ENCODE results near the gene MORN1.

The MORN1 gene

GRCh38 chr1:2384941-2385481 lies 6.3 kb downstream of the MORN1 start:
- DNase-seq, result no peak

GRCh38 chr1:2384130-2384860 lies 7.1 kb downstream of the MORN1 start:
- DNase-seq, result no peak

GRCh38 chr1:2383576-2383975 lies 7.8 kb downstream of the MORN1 start:
- DNase-seq, result no peak

GRCh38 chr1:2382621-2383361 lies 8.6 kb downstream of the MORN1 start:
- no peak for DNase-seq

GRCh38 chr1:2381741-2382620 lies 9.4 kb downstream of the MORN1 start:
- peak; percentile 9 to 56 for DNase-seq

- no peak for DNase-seq
Measured at GRCh38 chr1:2380816-2381591, 10.3 kb downstream of the MORN1 start.

- no peak for DNase-seq
Measured at GRCh38 chr1:2379733-2380404, 11.5 kb downstream of the MORN1 start.

- no peak for DNase-seq
Measured at GRCh38 chr1:2378956-2379732, 12.2 kb downstream of the MORN1 start.

- DNase-seq, result no peak
Measured at GRCh38 chr1:2378441-2378851, 12.9 kb downstream of the MORN1 start.

GRCh38 chr1:2377751-2378440 lies 13.5 kb downstream of the MORN1 start:
- no peak for DNase-seq

- DNase-seq, result no peak
Measured at GRCh38 chr1:2376931-2377672, 14.3 kb downstream of the MORN1 start.

GRCh38 chr1:2376261-2376741 lies 15.1 kb downstream of the MORN1 start:
- no peak for DNase-seq

- DNase-seq, result no peak
Measured at GRCh38 chr1:2375923-2376260, 15.5 kb downstream of the MORN1 start.

GRCh38 chr1:2375246-2375922 lies 16.0 kb downstream of the MORN1 start:
- DNase-seq, result no peak

- no peak for DNase-seq
Measured at GRCh38 chr1:2374252-2375155, 16.9 kb downstream of the MORN1 start.

- no peak for DNase-seq
Measured at GRCh38 chr1:2373551-2374251, 17.7 kb downstream of the MORN1 start.

All from Kasumi-1 (cell line).